Spinal cord (tissue), 10 donors: ENCODE data around the gene SMU1. TPM values are rescaled to one million over a fixed set of nuclear protein-coding genes. Genes with fewer than 3 reads are reported as not detected.

Experiments
- DNase-seq, 6 donors: peaks; one replicate each; pipeline versions ENCODE4 v3.0.0 to v3.0.0-alpha.2; 2013 to 2015; ENCODE audit warnings: low spot score in 6 of 6, low read depth in 4 of 6
- H3K27ac ChIP-seq: one replicate; pipeline ENCODE4 v1.5.1; 2013; ENCODE audit warnings: low read depth, low read length, control low read depth
- H3K27me3 ChIP-seq: one replicate; pipeline ENCODE4 v1.6.1; 2013; ENCODE audit warnings: low read length; ENCODE audit not compliant: control insufficient read depth, insufficient read depth
- H3K36me3 ChIP-seq: one replicate; pipeline ENCODE4 v1.6.1; 2013; ENCODE audit warnings: low read length; ENCODE audit not compliant: control insufficient read depth, insufficient read depth
- H3K4me1 ChIP-seq: one replicate; pipeline ENCODE4 v1.6.1; 2013; ENCODE audit warnings: low read length; ENCODE audit not compliant: control insufficient read depth, insufficient read depth
- H3K4me3 ChIP-seq: one replicate; pipeline ENCODE4 v1.5.1; 2013; ENCODE audit warnings: low read depth, low read length, control low read depth
- H3K9me3 ChIP-seq: one replicate; pipeline ENCODE4 v1.6.1; 2013; ENCODE audit warnings: low read length; ENCODE audit not compliant: control insufficient read depth, insufficient read depth
- WGBS: methylation state at CpG from one replicate; pipeline ENCODE4 v1.1.5; 2013; ENCODE audit warnings: missing lambda C conversion rate; ENCODE audit not compliant: insufficient coverage; 5-methylcytosine and 5-hydroxymethylcytosine counted together
- polyA plus RNA-seq, 2 donors: library from polyadenylated mRNA; unstranded; fragments of 120-200 nt; gene quantifications; one replicate each; pipeline ENCODE4 v1.2.1, GENCODE V29; 2013; ENCODE audit not compliant: insufficient read length in 2 of 2
- total RNA-seq, 2 donors: library from RNA; depleted of rRNA in 1 of 2; stranded (reverse); fragments of 120-200 nt in 1 of 2; fragments of >200 nt in 1 of 2; gene quantifications; one replicate each; pipeline versions ENCODE4 v1.2.3 to v1.2.4, GENCODE V29; 2013 to 2014
- donor health status: healthy.

The SMU1 gene
- total and polyA plus RNA-seq, 4 donors: 24.0 to 45.3 (median 31.0) TPM

DNA sequence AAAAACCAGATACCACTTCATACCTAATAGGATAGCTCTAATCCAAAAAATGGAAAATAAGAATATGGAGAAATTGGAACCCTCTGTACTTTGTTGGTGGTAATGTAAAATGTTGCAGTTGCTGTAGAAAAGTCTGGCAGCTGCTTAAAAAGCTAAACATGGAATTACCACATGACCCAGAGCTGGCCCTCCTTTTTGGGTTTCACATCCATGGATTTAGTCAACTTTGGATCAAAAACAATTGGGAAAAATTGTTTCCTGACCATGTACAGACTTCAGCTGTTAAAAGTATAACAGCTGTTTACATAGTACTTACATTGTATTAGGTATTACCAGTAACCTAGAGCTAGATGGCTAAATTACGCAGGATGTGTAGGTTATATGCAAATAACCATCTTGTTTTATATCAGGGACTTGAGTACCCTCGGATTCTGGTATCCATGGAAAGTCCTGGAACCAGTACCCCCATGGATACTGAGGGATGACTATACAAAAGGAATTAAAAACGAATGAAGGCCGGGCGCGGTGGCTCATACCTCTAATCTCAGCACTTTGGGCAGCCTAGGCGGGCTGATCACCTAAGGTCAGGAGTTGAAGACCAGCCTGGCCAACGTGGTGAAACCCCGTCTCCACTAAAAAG is 35.6 kb downstream of the SMU1 start:
- Histone ChIP-seq H3K4me3 (no peak overlapping the region), H3K36me3 (peaks cover 30% of the 10 kb centered on the region), H3K4me1 (no peaks in the 10 kb centered on the region), H3K9me3 (no peaks in the 10 kb centered on the region), H3K27ac (no peak overlapping the region), H3K27me3 (no peaks in the 10 kb centered on the region)
- no peak for DNase-seq
- WGBS: 86% methylated on average over 4 of the region's 9 CpGs

DNA sequence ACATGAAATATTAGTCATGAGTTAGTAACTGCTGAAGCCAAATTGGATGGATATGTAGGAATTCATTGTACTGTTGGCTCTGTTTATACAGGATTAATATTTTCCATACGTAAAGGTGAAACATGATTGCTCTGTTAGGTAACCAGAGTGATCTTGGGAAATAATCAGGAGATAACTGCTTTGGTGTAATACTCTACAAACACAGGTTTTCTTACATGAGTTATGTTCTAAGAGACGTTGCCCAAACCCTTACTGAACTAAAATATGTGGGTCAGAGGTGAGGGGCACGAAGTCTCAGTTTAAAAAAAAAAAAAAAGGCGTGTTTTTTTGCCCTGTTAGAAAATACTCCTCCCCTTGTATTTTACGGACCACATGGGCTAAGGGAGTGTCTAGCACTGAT is 43.6 kb downstream of the SMU1 start:
- H3K27ac ChIP-seq: no peak overlapping the region
- WGBS: no CpG with 5 or more reads among the region's 5 CpGs
- no peak for DNase-seq
- H3K4me1 ChIP-seq: no peaks in the 10 kb centered on the region
- no peaks in the 10 kb centered on the region for H3K9me3 ChIP-seq
- no peaks in the 10 kb centered on the region for H3K27me3 ChIP-seq
- no peak overlapping the region for H3K4me3 ChIP-seq
- H3K36me3 ChIP-seq: peaks cover 48% of the 10 kb centered on the region

DNA sequence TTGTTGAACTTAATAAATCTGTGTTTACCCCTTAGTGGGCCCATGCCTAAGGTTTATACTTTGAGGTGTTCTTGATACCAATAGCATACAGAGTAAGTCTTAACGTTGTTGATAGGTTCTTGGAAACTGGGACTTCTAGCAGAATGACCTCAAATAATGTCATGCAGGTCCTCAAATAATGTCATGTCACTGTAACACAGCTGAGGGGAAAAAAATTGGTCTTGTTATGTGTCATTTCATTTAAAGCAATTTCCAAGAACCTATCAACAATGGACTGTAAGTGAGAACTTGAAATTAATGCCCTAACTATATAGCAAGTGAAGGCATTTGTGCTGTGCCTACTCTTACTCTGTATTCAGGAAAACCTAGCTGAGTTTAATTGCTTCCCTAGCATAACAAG is 44.2 kb downstream of the SMU1 start:
- Histone ChIP-seq H3K27me3 (no peaks in the 10 kb centered on the region), H3K4me1 (peaks cover 6% of the 10 kb centered on the region), H3K27ac (no peak overlapping the region), H3K36me3 (peaks cover 49% of the 10 kb centered on the region), H3K4me3 (no peak overlapping the region), H3K9me3 (no peaks in the 10 kb centered on the region)
- WGBS: no CpG with 5 or more reads among the region's 1 CpG
- no peak for DNase-seq

DNA sequence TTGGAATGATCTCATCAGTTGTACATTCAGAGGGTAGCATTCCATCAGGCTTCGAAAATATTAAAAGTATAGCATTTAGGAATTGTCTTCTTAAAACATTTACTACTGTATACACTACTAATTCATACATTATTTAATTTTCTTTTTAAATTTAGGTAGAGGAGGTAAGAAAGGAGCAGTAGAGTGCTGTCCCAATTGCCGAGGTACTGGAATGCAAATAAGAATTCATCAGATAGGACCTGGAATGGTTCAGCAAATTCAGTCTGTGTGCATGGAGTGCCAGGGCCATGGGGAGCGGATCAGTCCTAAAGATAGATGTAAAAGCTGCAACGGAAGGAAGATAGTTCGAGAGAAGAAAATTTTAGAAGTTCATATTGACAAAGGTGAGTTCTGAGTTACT is 46.2 kb downstream of the SMU1 start:
- 91% methylated on average over 1 of the region's 5 CpGs for WGBS
- peaks cover 12% of the 10 kb centered on the region for H3K4me1 ChIP-seq
- no peak overlapping the region for H3K27ac ChIP-seq
- H3K9me3 ChIP-seq: no peaks in the 10 kb centered on the region
- H3K27me3 ChIP-seq: no peaks in the 10 kb centered on the region
- no peak overlapping the region for H3K4me3 ChIP-seq
- peaks cover 36% of the 10 kb centered on the region for H3K36me3 ChIP-seq
- no peak for DNase-seq

DNA sequence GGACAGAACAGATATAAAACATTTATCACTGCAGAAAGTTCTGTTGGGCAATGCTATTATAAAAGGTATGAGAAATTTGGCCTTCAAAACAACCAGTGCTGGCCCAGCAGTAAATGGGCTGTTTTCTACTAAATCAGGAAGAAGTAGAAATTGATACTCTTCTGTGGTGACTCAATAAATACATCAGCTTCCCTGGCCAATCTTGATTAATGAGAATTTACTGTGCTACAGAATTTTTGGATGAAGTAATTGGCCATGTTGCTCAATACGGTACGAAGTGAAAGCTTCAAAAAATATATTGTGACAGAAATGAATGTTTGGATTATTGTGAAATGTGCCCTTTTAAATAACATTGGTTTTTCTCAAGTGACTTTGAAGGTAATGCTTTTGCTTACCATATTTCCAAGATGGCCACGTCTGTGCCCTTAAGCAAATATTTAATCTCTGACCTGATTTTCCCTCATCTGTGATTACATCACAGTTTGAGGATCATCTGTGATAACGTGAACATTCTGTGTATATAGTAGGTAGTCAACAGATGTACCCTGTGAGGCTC is 47.2 kb downstream of the SMU1 start:
- Histone ChIP-seq H3K36me3 (peaks cover 27% of the 10 kb centered on the region), H3K9me3 (no peaks in the 10 kb centered on the region), H3K4me1 (peaks cover 12% of the 10 kb centered on the region), H3K27me3 (no peaks in the 10 kb centered on the region), H3K4me3 (no peak overlapping the region), H3K27ac (no peak overlapping the region)
- no peak for DNase-seq
- no CpG with 5 or more reads among the region's 4 CpGs for WGBS

DNA sequence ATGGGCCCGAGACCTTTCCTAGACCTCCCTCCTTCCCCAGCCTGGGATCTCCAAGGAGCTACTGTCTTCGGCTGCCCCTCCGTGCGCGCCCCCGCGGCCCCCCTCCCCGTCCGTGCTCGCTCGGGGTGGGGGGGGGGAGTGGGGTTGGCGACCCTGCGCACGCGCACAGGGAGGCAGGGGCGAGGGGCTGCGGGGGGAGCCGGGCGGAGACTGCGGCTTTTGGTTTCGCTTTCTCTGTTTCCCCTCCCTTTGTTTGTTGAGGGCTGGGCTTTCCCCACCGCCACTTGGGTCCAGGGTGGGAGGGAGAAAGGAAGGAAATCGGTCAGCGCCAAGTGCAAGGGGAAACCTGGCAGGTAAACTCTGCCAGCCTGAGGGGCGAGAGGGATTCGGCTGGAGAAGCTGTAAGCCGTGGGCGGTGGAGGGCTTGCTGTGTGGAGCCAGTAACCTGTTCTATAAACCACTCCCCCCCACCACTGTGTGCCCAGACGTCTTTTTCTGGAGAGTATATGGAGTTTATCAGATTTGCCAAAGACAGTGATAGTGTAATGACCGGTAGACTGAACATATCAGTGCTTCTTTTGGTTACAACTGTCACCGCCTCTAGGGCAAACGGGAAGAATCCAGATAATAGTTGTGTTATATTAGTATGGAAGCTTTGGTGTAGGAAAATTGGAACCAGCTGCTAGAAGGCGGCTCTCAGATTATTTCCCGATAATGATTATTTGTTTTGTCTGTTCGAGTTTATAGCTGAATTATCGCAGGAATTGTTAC is 50.7 kb downstream of the SMU1 start:
- Histone ChIP-seq H3K27me3 (no peaks in the 10 kb centered on the region), H3K9me3 (no peaks in the 10 kb centered on the region), H3K36me3 (peaks cover 13% of the 10 kb centered on the region), H3K4me1 (peaks cover 25% of the 10 kb centered on the region), H3K4me3 (peak overlapping the region; percentile 100), H3K27ac (peak overlapping the region; percentile 100)
- DNase-seq: peak in 4 of 6 donors; percentile 69 to 95 (median 84)
- WGBS: 2% methylated on average over 17 of the region's 36 CpGs

DNA sequence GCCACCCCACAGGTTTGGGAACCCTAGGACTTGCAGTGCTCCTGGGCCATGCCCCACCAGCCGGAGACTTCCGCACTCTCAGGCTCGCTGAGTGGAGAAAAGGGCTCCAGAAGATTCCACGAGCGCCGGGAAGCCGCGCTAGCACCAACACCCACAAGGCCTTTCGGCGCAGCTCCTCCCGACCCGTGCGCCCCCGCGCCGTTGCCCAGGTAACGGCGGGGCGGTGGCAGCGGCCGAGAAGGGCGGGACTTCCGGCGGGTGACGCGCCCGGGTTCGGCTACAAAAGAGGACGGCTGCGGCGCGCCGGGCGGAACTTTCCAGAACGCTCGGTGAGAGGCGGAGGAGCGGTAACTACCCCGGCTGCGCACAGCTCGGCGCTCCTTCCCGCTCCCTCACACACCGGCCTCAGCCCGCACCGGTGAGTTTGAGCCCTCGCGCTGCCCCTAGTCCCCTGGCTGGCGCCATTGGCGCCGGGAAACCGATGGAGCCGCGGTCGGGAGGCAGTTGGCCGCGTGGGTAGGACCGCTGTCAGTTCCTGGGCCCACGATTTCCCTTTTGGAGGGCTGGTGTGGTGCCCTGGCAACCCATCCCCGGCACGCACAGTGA is 51.4 kb downstream of the SMU1 start, which contains the start of gene DNAJA1:
TSS of gene DNAJA1 (plus strand) at position 308 of the 606 bp plus-strand sequence. CDS start 1,212 bp downstream, outside the sequence.
- H3K4me1 ChIP-seq: peaks cover 25% of the 10 kb centered on the region
- no peaks in the 10 kb centered on the region for H3K27me3 ChIP-seq
- peaks cover 14% of the 10 kb centered on the region for H3K36me3 ChIP-seq
- H3K4me3 ChIP-seq: peak within 1 kb of the TSS; percentile 100
- no peaks in the 10 kb centered on the region for H3K9me3 ChIP-seq
- peak within 1 kb of the TSS; percentile 100 for H3K27ac ChIP-seq
- WGBS: under 1% methylated on average over 59 of the region's 61 CpGs
- DNase-seq: peak; percentile 85 to 98 (median 92)

DNA sequence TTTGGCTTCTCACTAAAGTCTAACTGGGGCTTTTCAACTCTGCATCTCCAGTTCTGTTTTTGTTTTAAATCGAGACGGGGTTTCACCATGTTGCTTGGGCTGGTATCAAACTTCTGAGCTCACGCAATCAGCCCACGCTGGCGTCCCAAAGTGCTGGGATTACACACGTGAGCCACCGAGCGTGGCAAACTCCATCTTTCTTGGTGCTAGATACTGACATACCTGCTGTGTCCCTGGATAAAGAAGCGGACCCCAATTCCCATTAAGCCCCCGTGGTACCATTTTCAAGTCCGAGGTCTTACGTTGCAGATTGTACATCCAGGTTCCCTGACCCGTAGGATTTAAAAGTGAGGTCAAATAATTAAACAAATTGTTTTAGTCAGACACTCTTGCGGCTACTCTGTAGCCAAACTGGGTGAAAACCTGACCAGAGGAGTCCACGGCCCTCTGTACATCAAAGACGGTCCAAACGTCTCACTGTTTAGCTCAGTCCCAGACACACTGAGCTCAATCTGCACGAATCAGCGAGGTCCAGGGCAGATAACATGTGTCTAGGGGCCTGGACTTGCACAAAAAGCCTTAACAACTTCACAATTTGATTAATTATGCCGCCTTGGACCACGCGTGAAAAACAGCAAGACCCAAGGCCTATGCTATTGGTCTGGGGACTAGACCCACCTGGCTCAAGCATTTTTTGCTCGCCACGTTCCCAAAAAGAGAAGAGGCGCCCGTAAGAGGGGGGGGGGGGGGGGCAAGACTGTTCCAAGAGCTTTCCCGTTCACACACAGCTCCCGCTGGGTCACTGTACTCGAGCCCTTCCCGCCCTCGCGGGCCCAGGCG is 52.1 kb downstream of the SMU1 start:
- peak in 2 of 6 donors; percentile 7 to 69 for DNase-seq

DNA sequence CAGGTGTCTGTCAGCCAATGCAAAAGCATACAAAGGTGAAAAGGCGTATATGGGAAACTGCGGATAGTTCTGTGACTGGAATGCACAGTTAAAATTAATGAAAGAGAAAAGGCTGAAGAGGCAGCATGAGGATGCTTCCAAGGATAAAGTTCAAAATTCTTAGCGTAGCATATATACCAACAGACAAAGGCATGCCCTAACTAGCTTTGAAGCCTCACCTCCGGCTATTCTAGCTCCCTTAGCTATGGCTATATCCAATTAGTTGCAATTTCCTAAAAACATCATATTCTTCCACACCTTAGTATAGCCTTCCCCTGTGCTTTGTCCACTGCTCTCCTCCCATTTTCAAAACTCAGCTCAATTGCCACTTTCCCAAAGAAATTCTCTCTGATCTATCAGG is 52.8 kb downstream of the SMU1 start:
- H3K4me3 ChIP-seq: no peak overlapping the region
- WGBS: 95% methylated on average over 2 of the region's 4 CpGs
- H3K27me3 ChIP-seq: no peaks in the 10 kb centered on the region
- H3K36me3 ChIP-seq: peaks cover 22% of the 10 kb centered on the region
- H3K9me3 ChIP-seq: no peaks in the 10 kb centered on the region
- DNase-seq: no peak
- H3K27ac ChIP-seq: no peak overlapping the region
- H3K4me1 ChIP-seq: peaks cover 25% of the 10 kb centered on the region

More for the DNA sequence above, 52.1 kb downstream of the SMU1 start:
- H3K27me3 ChIP-seq: no peaks in the 10 kb centered on the region
- H3K36me3 ChIP-seq: peaks cover 21% of the 10 kb centered on the region
- peaks cover 25% of the 10 kb centered on the region for H3K4me1 ChIP-seq
- no peaks in the 10 kb centered on the region for H3K9me3 ChIP-seq
- 22% methylated on average over 25 of the region's 33 CpGs for WGBS
- peak overlapping the region; percentile 100 for H3K27ac ChIP-seq
- peak overlapping the region; percentile 100 for H3K4me3 ChIP-seq
